D721Med (cell line): ENCODE measurements around the gene MEIG1.
A peak's percentile ranks its signal among the peaks of the same experiment; 100 is the strongest.

Experiments used
- DNase-seq: peaks from one replicate; pipeline ENCODE4 v3.0.0; 2011; ENCODE audit warnings: low spot score; ENCODE audit not compliant: insufficient read length
- FAIRE-seq: peaks from 2 replicates; lab custom pipeline; 2011; peaks lifted over from hg19 to GRCh38; lab: Jason Lieb, UNC
- CTCF ChIP-seq: IDR thresholded peaks from 2 replicates; pipeline ENCODE4 v1.5.1; 2012; ENCODE audit warnings: mild to moderate bottlenecking, control low read depth; ENCODE audit not compliant: insufficient read depth; ENCODE audit errors: missing control alignments

Gene MEIG1

GRCh38 chr10:14945108-14945507 is 14.1 kb upstream of the MEIG1 start:
- no peak for TF ChIP-seq CTCF
- FAIRE-seq, result no peak
- DNase-seq, result no peak

- FAIRE-seq (no peak), DNase-seq (no peak)
- TF ChIP-seq CTCF, result no peak
Observed at GRCh38 chr10:14947268-14947667, 11.9 kb upstream of the MEIG1 start.

GRCh38 chr10:14949291-14949690 is 9.9 kb upstream of the MEIG1 start:
- DNase-seq (no peak), FAIRE-seq (no peak)
- no peak for TF ChIP-seq CTCF

- no peak for FAIRE-seq
Observed at GRCh38 chr10:14952851-14953423, 6.3 kb upstream of the MEIG1 start.

GRCh38 chr10:14953424-14954000 is 5.7 kb upstream of the MEIG1 start:
- no peak for TF ChIP-seq CTCF
- no peak for FAIRE-seq
- DNase-seq, result no peak

More at GRCh38 chr10:14952851-14953423, 6.3 kb upstream of the MEIG1 start:
- no peak for TF ChIP-seq CTCF
- no peak for DNase-seq

- peak; percentile 81 for DNase-seq
- no peak for TF ChIP-seq CTCF
- no peak for FAIRE-seq
Observed at GRCh38 chr10:14954001-14954770, 5.0 kb upstream of the MEIG1 start, which contains the start of gene DCLRE1C. Gene DCLRE1C, minus strand, starts transcription at chr10:14954096. Its CDS starts 86 bp downstream, at chr10:14954010.
